Stomach (tissue), 9 donors: ENCODE data around the gene EMILIN1. TPM values are rescaled to one million over a fixed set of nuclear protein-coding genes. Genes with fewer than 3 reads are reported as not detected.
A peak's percentile ranks its signal among the peaks of the same experiment; 100 is the strongest.

Source experiments
- DNase-seq, 2 donors: peaks; one replicate each; pipeline versions ENCODE4 v3.0.0 to v3.0.0-alpha.2; 2013 to 2019
- H3K27ac ChIP-seq, 5 donors: fragments of 200-600 bp in 4 of 5; sonication (generic) in 4 of 5; one replicate each; pipeline ENCODE4 v1.5.1; 2013 to 2019; ENCODE audit warnings: mild to moderate bottlenecking in 1 of 5, moderate library complexity in 1 of 5
- H3K27me3 ChIP-seq, 3 donors: fragments of 200-600 bp; sonication (generic); one replicate each; pipeline ENCODE4 v1.5.1; 2017 to 2019; ENCODE audit warnings: mixed run types in 1 of 3
- H3K36me3 ChIP-seq, 4 donors: fragments of 200-600 bp; sonication (generic); 1 replicate in 3 of 4; 2 replicates in 1 of 4; pipeline ENCODE4 v1.5.1; 2016 to 2019
- H3K4me1 ChIP-seq, 4 donors: fragments of 200-600 bp; sonication (generic); one replicate each; pipeline ENCODE4 v1.5.1; 2016 to 2019
- H3K4me3 ChIP-seq, 4 donors: fragments of 200-600 bp; sonication (generic) in 3 of 4; one replicate each; pipeline ENCODE4 v1.5.1; 2016 to 2019; ENCODE audit warnings: mild to moderate bottlenecking in 1 of 4
- H3K9me3 ChIP-seq, 4 donors: fragments of 200-600 bp; sonication (generic); one replicate each; pipeline ENCODE4 v1.5.1; 2016 to 2019
- EP300 ChIP-seq: sonication (generic); formaldehyde crosslinking; IDR thresholded peaks from one replicate; pipeline ENCODE4 v1.6.1; 2017; ENCODE audit warnings: antibody characterized with exemption
- POLR2A ChIP-seq, 4 donors: fragments of 450-650 bp; IDR thresholded peaks; one replicate each; pipeline ENCODE4 v1.6.1; 2016; ENCODE audit warnings: antibody characterized with exemption in 4 of 4, control low read depth in 2 of 4, mild to moderate bottlenecking in 1 of 4, moderate library complexity in 1 of 4
- POLR2AphosphoS5 ChIP-seq, 3 donors: sonication (generic); formaldehyde crosslinking; IDR thresholded peaks; one replicate each; pipeline ENCODE4 v1.6.1; 2016; ENCODE audit warnings: antibody characterized with exemption in 3 of 3
- WGBS, 5 donors: extraction: QIAGEN DNeasy Blood & Tissue Kit in 3 of 5; methylation state at CpG; one replicate each; pipeline versions ENCODE4 v1.1.5 to v1.1.7; 2013 to 2018; 5-methylcytosine and 5-hydroxymethylcytosine counted together
- intact Hi-C: fragments of 100-400 bp; cut with DNase I; formaldehyde crosslinking; loops from one replicate; pipeline ENCODE4 v1.15.1; 2023; ENCODE audit warnings: low total_unique reads
- polyA plus RNA-seq, 3 donors: library from polyadenylated mRNA; stranded (reverse); fragments of 200-250 nt; gene quantifications; one replicate each; pipeline ENCODE4 v1.2.3, GENCODE V29; 2013
- total RNA-seq, 5 donors: library from RNA; depleted of rRNA; stranded (reverse); fragments of >200 nt; gene quantifications; one replicate each; pipeline versions ENCODE4 v1.1.0 to v1.2.3, GENCODE V29; 2014 to 2016
- TF ChIP-seq, protein P1 (sequence below), 7 experiments: fragments of 450-650 bp in 4 of 7; fragments of 200-600 bp in 3 of 7; sonication (generic) in 3 of 7; IDR thresholded peaks; one replicate each; pipeline ENCODE4 v1.5.1; 2016 to 2019; ENCODE audit warnings: antibody characterized with exemption in 7 of 7, control low read depth in 2 of 7, mild to moderate bottlenecking in 1 of 7
- donor health status: healthy with polysubstance abuse.
- donor health status: Bipolar disorder and iron deficiency.
- donor health status: healthy.

The EMILIN1 gene
- total and polyA plus RNA-seq, 8 donors = 17.5 to 208 (median 52.1) TPM

DNA sequence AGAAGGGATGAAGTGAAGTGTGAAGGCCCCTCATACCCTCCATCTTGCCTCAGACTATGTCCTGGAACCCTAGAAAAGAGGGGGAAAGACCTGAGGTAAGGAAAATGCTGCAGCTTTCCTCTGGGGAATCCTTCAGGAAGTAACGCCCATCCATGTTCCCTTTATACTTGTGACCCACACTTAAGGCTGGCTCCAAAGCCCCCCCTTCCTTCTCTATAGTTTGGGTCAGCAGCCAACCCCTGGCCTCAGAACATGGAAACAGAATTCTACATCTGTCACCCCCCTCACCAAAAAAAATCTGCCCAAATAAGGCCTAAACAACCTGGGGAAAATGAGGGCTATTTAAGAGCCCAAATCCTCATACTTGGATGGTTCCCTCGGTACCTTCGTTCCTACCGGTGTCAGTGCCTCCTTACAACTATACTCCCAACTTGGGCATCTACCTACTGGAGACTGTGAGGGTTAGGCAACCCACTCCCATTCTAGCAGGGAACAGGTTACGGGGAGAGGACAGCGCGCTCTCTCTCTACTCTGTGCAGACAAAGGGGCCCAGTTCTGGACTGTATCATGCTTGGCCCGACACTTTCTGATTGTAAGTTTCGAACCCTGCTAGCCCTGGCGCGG, 7.7 kb upstream of the EMILIN1 start:
- peak overlapping the region; percentile 83 to 94 (median 92) for H3K27ac ChIP-seq
- TF ChIP-seq POLR2AphosphoS5 (IDR thresholded peaks at IDR 0.05) = no peak
- TF ChIP-seq, protein P1, sequence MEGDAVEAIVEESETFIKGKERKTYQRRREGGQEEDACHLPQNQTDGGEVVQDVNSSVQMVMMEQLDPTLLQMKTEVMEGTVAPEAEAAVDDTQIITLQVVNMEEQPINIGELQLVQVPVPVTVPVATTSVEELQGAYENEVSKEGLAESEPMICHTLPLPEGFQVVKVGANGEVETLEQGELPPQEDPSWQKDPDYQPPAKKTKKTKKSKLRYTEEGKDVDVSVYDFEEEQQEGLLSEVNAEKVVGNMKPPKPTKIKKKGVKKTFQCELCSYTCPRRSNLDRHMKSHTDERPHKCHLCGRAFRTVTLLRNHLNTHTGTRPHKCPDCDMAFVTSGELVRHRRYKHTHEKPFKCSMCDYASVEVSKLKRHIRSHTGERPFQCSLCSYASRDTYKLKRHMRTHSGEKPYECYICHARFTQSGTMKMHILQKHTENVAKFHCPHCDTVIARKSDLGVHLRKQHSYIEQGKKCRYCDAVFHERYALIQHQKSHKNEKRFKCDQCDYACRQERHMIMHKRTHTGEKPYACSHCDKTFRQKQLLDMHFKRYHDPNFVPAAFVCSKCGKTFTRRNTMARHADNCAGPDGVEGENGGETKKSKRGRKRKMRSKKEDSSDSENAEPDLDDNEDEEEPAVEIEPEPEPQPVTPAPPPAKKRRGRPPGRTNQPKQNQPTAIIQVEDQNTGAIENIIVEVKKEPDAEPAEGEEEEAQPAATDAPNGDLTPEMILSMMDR (IDR thresholded peaks at IDR 0.05) = no peak
- no peaks in the 10 kb centered on the region for H3K27me3 ChIP-seq
- H3K4me3 ChIP-seq = peak overlapping the region; percentile 72 to 90 (median 77)
- WGBS, 5 donors = 1 to 4% (median 2%) methylated on average over 11 of the region's 11 CpGs
- H3K4me1 ChIP-seq = peaks cover 30 to 81% (median 69%) of the 10 kb centered on the region in 4 donors
- H3K36me3 ChIP-seq = peaks cover 2 to 44% (median 38%) of the 10 kb centered on the region in 4 donors
- no peak for DNase-seq
- H3K9me3 ChIP-seq = no peaks in the 10 kb centered on the region
- intact Hi-C loops = no loop called here

DNA sequence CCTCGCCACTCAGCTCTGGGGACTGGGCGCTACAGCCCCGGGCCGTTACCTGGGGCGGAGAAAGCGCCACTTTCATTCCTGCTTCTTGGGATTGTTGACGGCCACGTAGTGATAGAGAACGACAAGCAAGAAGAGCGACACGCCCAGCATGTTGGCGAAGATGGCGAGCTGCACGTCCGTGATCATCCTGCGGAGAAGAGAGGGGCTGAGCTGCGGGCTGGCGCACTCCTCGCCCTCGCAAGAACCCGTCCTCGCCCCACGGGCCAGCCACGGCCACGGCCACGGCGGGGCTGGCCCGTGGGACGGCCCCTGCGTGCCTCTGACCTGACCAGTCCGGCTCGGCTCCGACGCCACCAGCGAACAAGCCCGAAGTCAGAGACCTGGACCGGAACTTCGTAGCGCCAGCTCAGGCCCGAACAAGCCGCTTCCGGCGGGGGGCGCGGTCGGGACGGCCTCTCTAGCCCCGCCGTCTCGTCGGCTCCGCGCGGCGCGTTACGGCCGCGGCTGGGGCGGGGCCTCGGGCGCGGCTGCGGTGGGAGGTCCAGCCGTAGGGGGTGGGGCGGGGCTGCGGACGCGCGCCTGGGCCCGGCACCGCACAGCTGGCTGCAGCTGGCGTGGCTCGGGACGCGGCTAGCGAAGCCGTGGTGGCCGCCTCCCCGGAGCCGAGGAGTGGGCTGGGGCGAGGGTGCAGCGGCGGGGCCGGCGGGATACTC, 7.0 kb upstream of the EMILIN1 start, which contains the start of gene OST4:
TSS of gene OST4 (minus strand) at position 378 of the 713 bp plus-strand sequence.
- Histone ChIP-seq H3K4me3 (peak within 1 kb of the TSS; percentile 72 to 90 (median 77)), H3K9me3 (no peaks in the 10 kb centered on the region), H3K36me3 (peaks cover under 1 to 37% (median 34%) of the 10 kb centered on the region in 4 donors), H3K4me1 (peaks cover 30 to 83% (median 71%) of the 10 kb centered on the region in 4 donors), H3K27me3 (no peaks in the 10 kb centered on the region), H3K27ac (peak within 1 kb of the TSS; percentile 83 to 94 (median 92))
- DNase-seq = peak; percentile 96 to 98
- TF ChIP-seq, protein P1 (IDR thresholded peaks at IDR 0.05) = peak in 1 of 7 experiments; percentile 24
- TF ChIP-seq POLR2AphosphoS5 (IDR thresholded peaks at IDR 0.05) (peak; percentile 72 to 92 (median 92)), POLR2A (IDR thresholded peaks at IDR 0.05) (no peak), EP300 (no peak)
- intact Hi-C loops = no loop called here
- 0 to 1% (median 0%) methylated on average over 19 to 86 of the region's 86 CpGs for WGBS, 5 donors

DNA sequence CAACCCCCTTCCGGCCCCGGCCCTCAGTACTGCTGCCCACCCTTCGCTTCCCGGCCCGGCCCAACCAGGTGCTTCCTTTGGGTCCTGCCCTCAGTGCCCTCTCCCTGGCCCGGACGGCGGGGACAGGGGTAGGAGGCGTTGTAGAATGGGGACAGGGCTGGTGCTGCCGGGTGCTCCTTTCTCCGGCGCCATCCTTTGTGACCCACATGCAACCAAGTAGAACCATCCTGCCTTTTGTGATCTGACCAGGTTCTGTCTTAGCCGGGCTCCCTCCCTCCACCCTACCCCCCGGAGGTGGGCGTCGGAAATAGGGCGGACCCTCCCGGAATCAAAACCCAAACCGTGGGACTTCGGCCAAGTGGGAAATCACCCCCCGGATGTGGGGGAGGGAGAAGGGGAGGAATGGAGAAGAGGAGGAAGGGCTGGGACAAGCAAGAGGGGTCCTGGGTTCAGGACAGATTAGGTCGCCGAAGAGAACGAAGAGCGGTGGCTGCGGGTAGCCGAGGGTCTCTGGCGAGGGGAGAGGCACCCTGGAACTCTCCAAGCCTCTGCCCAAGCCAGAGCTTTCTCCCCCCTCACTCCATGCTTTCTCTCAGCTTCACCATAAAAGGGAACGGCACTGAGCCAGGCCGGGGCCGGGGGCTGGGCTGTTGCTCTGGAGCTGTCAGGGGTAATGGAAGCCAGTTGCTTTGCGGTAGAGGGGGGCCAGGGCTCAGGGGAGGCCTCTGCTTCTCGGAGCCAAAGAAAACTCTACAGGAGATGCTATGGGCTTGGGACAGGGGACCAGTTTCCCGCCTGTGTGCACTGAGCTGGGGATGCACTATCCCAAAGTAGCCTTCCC, 6.2 kb upstream of the EMILIN1 start:
- TF ChIP-seq EP300 (peak; percentile 68), POLR2AphosphoS5 (IDR thresholded peaks at IDR 0.05) (peak in 2 of 3 donors; percentile 19 to 36)
- TF ChIP-seq, protein P1 (IDR thresholded peaks at IDR 0.05) = no peak
- intact Hi-C loops = no loop called here
- no peaks in the 10 kb centered on the region for H3K9me3 ChIP-seq
- peak overlapping the region; percentile 83 to 94 (median 92) for H3K27ac ChIP-seq
- 5 to 11% (median 8%) methylated on average over 25 to 34 of the region's 34 CpGs for WGBS, 5 donors
- peak; percentile 37 to 95 for DNase-seq
- H3K36me3 ChIP-seq = peaks cover 0 to 30% (median 26%) of the 10 kb centered on the region in 4 donors
- peak overlapping the region; percentile 72 to 90 (median 77) for H3K4me3 ChIP-seq
- no peaks in the 10 kb centered on the region for H3K27me3 ChIP-seq
- H3K4me1 ChIP-seq = peaks cover 30 to 89% (median 74%) of the 10 kb centered on the region in 4 donors

DNA sequence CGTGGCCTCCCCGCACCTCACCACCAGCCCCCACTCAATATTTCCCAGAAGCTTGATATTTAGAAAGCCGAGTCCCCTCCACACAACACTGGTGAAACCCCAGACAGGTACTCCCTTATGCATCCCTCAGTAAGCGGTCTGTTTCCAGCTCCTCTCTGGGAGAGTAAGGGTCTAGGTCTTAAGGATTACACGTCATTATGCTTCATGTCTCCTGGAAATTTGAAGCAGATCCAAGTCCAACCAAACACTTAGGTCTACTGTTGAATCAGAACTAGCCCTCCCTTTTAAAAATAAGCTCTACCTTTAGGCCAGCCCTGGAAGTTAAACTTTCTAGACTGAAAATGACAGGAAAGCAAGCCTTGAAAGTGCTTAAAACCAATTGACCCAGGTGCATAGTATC, 5.5 kb upstream of the EMILIN1 start:
- TF ChIP-seq POLR2AphosphoS5 (IDR thresholded peaks at IDR 0.05) = no peak
- TF ChIP-seq EP300 = no peak
- TF ChIP-seq, protein P1 (IDR thresholded peaks at IDR 0.05) = no peak
- TF ChIP-seq POLR2A (IDR thresholded peaks at IDR 0.05) = no peak
- Histone ChIP-seq H3K27me3 (no peaks in the 10 kb centered on the region), H3K36me3 (peaks cover 0 to 22% (median 19%) of the 10 kb centered on the region in 4 donors), H3K4me1 (peaks cover 30 to 89% (median 74%) of the 10 kb centered on the region in 4 donors), H3K4me3 (no peak overlapping the region), H3K27ac (peak overlapping the region; percentile 83 to 94 (median 92)), H3K9me3 (no peaks in the 10 kb centered on the region)
- DNase-seq = peak in 1 of 2 donors; percentile 67
- 60 to 80% (median 72%) methylated on average over 5 of the region's 5 CpGs for WGBS, 5 donors
- intact Hi-C loops = no loop called here
